NCI-H2081 treated with DMSO at 0.1 percent for 48 hours (cell line): ENCODE data around the gene F12.
A peak's percentile ranks its signal among the peaks of the same experiment; 100 is the strongest.
"Not testable (repeated sequence)": the region's sequence is repeated elsewhere in the genome, so short reads cannot be mapped to it uniquely, and the experiment has no call there.

Experiments used
- DNase-seq: peaks from one replicate; lab custom pipeline; 2025; lab: John Stamatoyannopoulos, UW

Gene F12

GRCh38 chr5:177432143-177432838, 22.9 kb upstream of the F12 start:
- DNase-seq = no peak

- DNase-seq = no peak
Observed at GRCh38 chr5:177431317-177432142, 22.2 kb upstream of the F12 start.

GRCh38 chr5:177430972-177431316, 21.6 kb upstream of the F12 start:
- no peak for DNase-seq

- DNase-seq = no peak
Observed at GRCh38 chr5:177430140-177430951, 21.0 kb upstream of the F12 start.

- DNase-seq = no peak
Observed at GRCh38 chr5:177429248-177430040, 20.1 kb upstream of the F12 start.

GRCh38 chr5:177428574-177429217, 19.3 kb upstream of the F12 start:
- DNase-seq = no peak

GRCh38 chr5:177427919-177428573, 18.7 kb upstream of the F12 start:
- no peak for DNase-seq

GRCh38 chr5:177427211-177427822, 18.0 kb upstream of the F12 start:
- no peak for DNase-seq

GRCh38 chr5:177426566-177427210, 17.3 kb upstream of the F12 start, which contains the start of gene GRK6:
TSS of gene GRK6 (plus strand) at chr5:177426676. CDS start at chr5:177426846, 170 bp downstream.
- DNase-seq = no peak

GRCh38 chr5:177425801-177426565, 16.6 kb upstream of the F12 start:
- peak; percentile 99 for DNase-seq

- DNase-seq = no peak
Observed at GRCh38 chr5:177425196-177425800, 15.9 kb upstream of the F12 start.

- no peak for DNase-seq
Observed at GRCh38 chr5:177423671-177424070, 14.3 kb upstream of the F12 start.

GRCh38 chr5:177421062-177421798, 11.9 kb upstream of the F12 start:
- DNase-seq = no peak

GRCh38 chr5:177420472-177420871, 11.1 kb upstream of the F12 start:
- DNase-seq = not testable (repeated sequence)

- no peak for DNase-seq
Observed at GRCh38 chr5:177419046-177419445, 9.7 kb upstream of the F12 start.

GRCh38 chr5:177417081-177417480, 7.7 kb upstream of the F12 start:
- not testable (repeated sequence) for DNase-seq

GRCh38 chr5:177414481-177414880, 5.1 kb upstream of the F12 start:
- DNase-seq = no peak
